ENCODE measurements around the gene NFIB. TPM values are rescaled to one million over a fixed set of nuclear protein-coding genes. Genes with fewer than 3 reads are reported as not detected.

The NFIB gene
- total and polyA plus RNA-seq, 2 of the 4 experiments (the other 2 are of a cell fraction), result 1.4 to 2.0 TPM

DNA sequence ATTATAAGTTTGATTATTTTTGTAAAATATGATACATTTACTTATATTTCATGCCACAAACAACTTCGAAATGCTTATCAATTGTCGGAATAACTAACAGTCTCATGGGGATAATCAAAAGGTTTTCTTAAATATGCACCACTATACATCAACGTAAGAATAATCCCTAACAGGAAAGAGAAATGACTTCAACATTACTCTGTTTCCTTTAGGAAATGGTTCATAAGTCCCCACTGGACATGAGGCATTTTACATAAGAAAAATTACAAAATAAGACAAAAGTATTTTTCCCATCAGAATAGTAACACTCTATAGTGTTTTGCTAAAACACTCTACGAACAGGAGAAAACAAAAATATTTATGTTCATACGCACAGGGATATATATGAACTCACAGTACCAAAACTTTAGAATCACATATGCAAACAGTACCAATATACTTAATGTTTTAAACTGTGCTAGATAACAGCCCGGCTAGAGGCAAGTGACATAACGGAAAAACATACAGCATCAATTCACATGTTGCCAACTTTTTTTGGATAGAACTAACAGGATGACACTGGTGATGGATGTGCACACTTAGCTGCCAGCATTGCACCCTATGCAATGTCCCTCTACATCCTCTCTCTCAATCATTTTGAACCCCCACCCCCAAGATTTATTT is 120.5 kb downstream of the NFIB start:
- Histone ChIP-seq H2BK15ac (ENCODE audit: low read depth, low read length) (no peak overlapping the region), H3K9me3 (ENCODE audit: control insufficient read depth, insufficient read depth, low read length) (no peaks in the 10 kb centered on the region), H3K56ac (ENCODE audit: extremely low read depth, insufficient read depth, low read length) (no peak overlapping the region), H3K14ac (replicated peaks; ENCODE audit: low read depth, low read length) (no peak overlapping the region), H3K9me1 (ENCODE audit: insufficient read depth, low read length) (no peaks in the 10 kb centered on the region; the same call in 1 of the 2 replicates), H3K23ac (ENCODE audit: low read depth, low read length) (no peak overlapping the region), H3K4me1 (ENCODE audit: control insufficient read depth, insufficient read depth, low read length) (no peaks in the 10 kb centered on the region), H4K8ac (ENCODE audit: low read depth in 2 of 2, low read length in 2 of 2) (no peak overlapping the region), H3K79me1 (ENCODE audit: low read depth in 1 of 2, low read length in 2 of 2) (no peaks in the 10 kb centered on the region), H3K9ac (ENCODE audit: low read depth, low read length) (no peak overlapping the region), H4K5ac (ENCODE audit: low read depth, low read length) (no peak overlapping the region), H2BK5ac (ENCODE audit: low read depth, low read length, poor library complexity, severe bottlenecking) (no peak overlapping the region), H2AK9ac (replicated peaks; ENCODE audit: low read depth, low read length, poor library complexity) (no peak overlapping the region), H2AFZ (replicated peaks; ENCODE audit: low read length, poor library complexity) (no peak overlapping the region), H4K20me1 (ENCODE audit: insufficient read depth, low read length) (no peaks in the 10 kb centered on the region), H3K27ac (ENCODE audit: insufficient read depth, low read length) (no peak overlapping the region), H3K4me3 (ENCODE audit: insufficient read depth, low read depth, low read length) (no peak overlapping the region), H3K4ac (ENCODE audit: low read depth, low read length) (no peak overlapping the region), H2BK20ac (ENCODE audit: low read depth, low read length) (no peak overlapping the region), H2BK120ac (ENCODE audit: low read depth, low read length) (no peak overlapping the region), H3K18ac (ENCODE audit: low read depth, low read length) (no peak overlapping the region), H4K91ac (ENCODE audit: insufficient read depth, low read depth, low read length) (no peak overlapping the region), H3K27me3 (ENCODE audit: control insufficient read depth, insufficient read depth, low read length) (peaks cover 2% of the 10 kb centered on the region; the same call in 1 of the 2 replicates), H3K36me3 (ENCODE audit: control insufficient read depth, insufficient read depth, low read length) (no peaks in the 10 kb centered on the region), H3K4me2 (ENCODE audit: low read depth, low read length) (no peak overlapping the region), H2AK5ac (ENCODE audit: low read depth, low read length) (no peak overlapping the region)
- ChIA-PET POLR2A (ENCODE audit: unreplicated experiment) (no interaction called here), CTCF (no interaction called here)
- no peak for ATAC-seq (ENCODE audit: low read depth)
- no CpG with 5 or more reads among the region's 7 CpGs for WGBS, 2 experiments (ENCODE audit: extremely low coverage in 2 of 2, insufficient read length in 1 of 2)
- TF ChIP-seq, protein P1, sequence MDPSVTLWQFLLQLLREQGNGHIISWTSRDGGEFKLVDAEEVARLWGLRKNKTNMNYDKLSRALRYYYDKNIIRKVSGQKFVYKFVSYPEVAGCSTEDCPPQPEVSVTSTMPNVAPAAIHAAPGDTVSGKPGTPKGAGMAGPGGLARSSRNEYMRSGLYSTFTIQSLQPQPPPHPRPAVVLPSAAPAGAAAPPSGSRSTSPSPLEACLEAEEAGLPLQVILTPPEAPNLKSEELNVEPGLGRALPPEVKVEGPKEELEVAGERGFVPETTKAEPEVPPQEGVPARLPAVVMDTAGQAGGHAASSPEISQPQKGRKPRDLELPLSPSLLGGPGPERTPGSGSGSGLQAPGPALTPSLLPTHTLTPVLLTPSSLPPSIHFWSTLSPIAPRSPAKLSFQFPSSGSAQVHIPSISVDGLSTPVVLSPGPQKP (IDR thresholded peaks at IDR 0.05; ENCODE audit: borderline replicate concordance, low read depth, low read length), result no peak
- no peak for TF ChIP-seq POLR2A (IDR thresholded peaks at IDR 0.05; ENCODE audit: low read depth, low read length)
- no peak for TF ChIP-seq NFE2L2 (IDR thresholded peaks at IDR 0.05; ENCODE audit: low read depth, low read length)
- no TSS peak for BruUV-seq (replicated peaks)
- in situ Hi-C loops (cut with MboI; ENCODE audit: low sequenced_read_pairs), result no loop called here
- no peak for DNase-seq
- dilution Hi-C loops (cut with HindIII; ENCODE audit: low sequenced_read_pairs, unreplicated experiment), result no loop called here
- intact Hi-C loops (cut with micrococcal nuclease), result no loop called here
